Loucy (cell line): ENCODE results near the gene ABCA5.

ENCODE experiments used
- CTCF ChIP-seq: fragments of 200-600 bp; sonication (generic); conservative IDR thresholded peaks from 2 replicates; pipeline ENCODE4 v1.5.1; 2014; ENCODE audit warnings: mild to moderate bottlenecking, antibody characterized with exemption, low read length
- EZH2phosphoT487 ChIP-seq: fragments of 200-600 bp; IDR thresholded peaks from 2 replicates; pipeline ENCODE4 v1.6.1; 2018; ENCODE audit warnings: antibody characterized with exemption, mild to moderate bottlenecking, moderate library complexity, borderline replicate concordance

GRCh38 chr17:69228576-69228975 is 98.4 kb downstream of the ABCA5 start, which contains the start of gene ABCA10:
- TF ChIP-seq CTCF (no peak), EZH2phosphoT487 (no peak)
